IMR-90 (cell line): ENCODE measurements around the gene CCDC175. TPM values are rescaled to one million over a fixed set of nuclear protein-coding genes. Genes with fewer than 3 reads are reported as not detected.

ENCODE experiments used
- ATAC-seq: fragments of 200-7000 bp; cut with Tn5 transposase; 2 replicates; pipeline ENCODE4 v1.9.1; 2020; ENCODE audit warnings: low read depth, mild to moderate bottlenecking, moderate library complexity
- BruUV-seq: library from RNA; stranded (reverse); fragments of 400-500 nt; replicated peaks from 2 replicates; lab custom pipeline; 2021; lab: Mats Ljungman, UMichigan
- CTCF ChIA-PET: fragments of 300-600 bp; formaldehyde crosslinking; extraction: SDS; loops from one replicate; lab custom pipeline; 2021; ENCODE audit warnings: antibody characterized with exemption; lab: Yijun Ruan, JAX
- POLR2A ChIA-PET: fragments of 300-600 bp; sonication (Branson Sonifier 250); formaldehyde crosslinking; loops from one replicate; lab custom pipeline; 2022; ENCODE audit warnings: antibody characterized with exemption; ENCODE audit not compliant: unreplicated experiment; lab: Charles Lee
- DNase-seq: peaks from one replicate; pipeline ENCODE4 v3.0.0; 2013
- H2AFZ ChIP-seq: replicated peaks from 2 replicates; pipeline ENCODE3; 2013; ENCODE audit warnings: low read length, mild to moderate bottlenecking; ENCODE audit not compliant: poor library complexity
- H2AK5ac ChIP-seq: 2 replicates; pipeline ENCODE4 v1.6.1; 2013; ENCODE audit warnings: low read depth, low read length, inconsistent platforms
- H2AK9ac ChIP-seq: replicated peaks from 2 replicates; pipeline ENCODE3; 2013; ENCODE audit warnings: mild to moderate bottlenecking, low read depth, low read length, moderate library complexity; ENCODE audit not compliant: poor library complexity
- H2BK120ac ChIP-seq: 2 replicates; pipeline ENCODE4 v1.6.1; 2013; ENCODE audit warnings: low read depth, low read length, inconsistent platforms
- H2BK15ac ChIP-seq: 3 replicates; pipeline ENCODE4 v1.6.1; 2013; ENCODE audit warnings: low read depth, low read length, inconsistent platforms
- H2BK20ac ChIP-seq: 2 replicates; pipeline ENCODE4 v1.6.1; 2013; ENCODE audit warnings: low read depth, mild to moderate bottlenecking, inconsistent platforms, low read length, moderate library complexity
- H2BK5ac ChIP-seq: 2 replicates; pipeline ENCODE4 v1.6.1; 2013; ENCODE audit warnings: mild to moderate bottlenecking, low read depth, low read length, inconsistent platforms; ENCODE audit not compliant: poor library complexity, severe bottlenecking
- H3K14ac ChIP-seq: replicated peaks from 2 replicates; pipeline ENCODE4 v1.6.1; 2013; ENCODE audit warnings: low read depth, low read length, inconsistent platforms
- H3K18ac ChIP-seq: 2 replicates; pipeline ENCODE4 v1.6.1; 2013; ENCODE audit warnings: low read depth, low read length, control low read depth
- H3K23ac ChIP-seq: 2 replicates; pipeline ENCODE4 v1.6.1; 2013; ENCODE audit warnings: low read depth, low read length, inconsistent platforms
- H3K27ac ChIP-seq: 2 replicates; pipeline ENCODE4 v1.5.1; 2013; ENCODE audit warnings: mild to moderate bottlenecking, control low read depth, low read length; ENCODE audit not compliant: insufficient read depth
- H3K27me3 ChIP-seq: 2 replicates; pipeline ENCODE4 v1.6.1; 2013; ENCODE audit warnings: low read length; ENCODE audit not compliant: control insufficient read depth, insufficient read depth
- H3K36me3 ChIP-seq: 2 replicates; pipeline ENCODE4 v1.6.1; 2013; ENCODE audit warnings: low read length, mixed read lengths; ENCODE audit not compliant: control insufficient read depth, insufficient read depth
- H3K4ac ChIP-seq: 2 replicates; pipeline ENCODE4 v1.6.1; 2013; ENCODE audit warnings: low read depth, low read length, inconsistent platforms
- H3K4me1 ChIP-seq: 2 replicates; pipeline ENCODE4 v1.6.1; 2013; ENCODE audit warnings: low read length, mixed read lengths; ENCODE audit not compliant: control insufficient read depth, insufficient read depth
- H3K4me2 ChIP-seq: 2 replicates; pipeline ENCODE4 v1.6.1; 2013; ENCODE audit warnings: low read depth, mild to moderate bottlenecking, control low read depth, low read length, moderate library complexity
- H3K4me3 ChIP-seq: 2 replicates; pipeline ENCODE4 v1.5.1; 2013; ENCODE audit warnings: low read depth, mild to moderate bottlenecking, control low read depth, low read length, moderate library complexity; ENCODE audit not compliant: insufficient read depth
- H3K56ac ChIP-seq: 2 replicates; pipeline ENCODE4 v1.6.1; 2013; ENCODE audit warnings: low read length, inconsistent platforms; ENCODE audit not compliant: insufficient read depth; ENCODE audit errors: extremely low read depth
- H3K79me1 ChIP-seq, 2 experiments: 2 replicates each; pipeline ENCODE4 v1.6.1; 2013; ENCODE audit warnings: low read length in 2 of 2, inconsistent platforms in 1 of 2, low read depth in 1 of 2
- H3K9ac ChIP-seq: 2 replicates; pipeline ENCODE4 v1.6.1; 2013; ENCODE audit warnings: low read depth, low read length, control low read depth
- H3K9me1 ChIP-seq: 2 replicates; pipeline ENCODE4 v1.6.1; 2013; ENCODE audit warnings: low read length, inconsistent platforms; ENCODE audit not compliant: insufficient read depth
- H3K9me3 ChIP-seq: 2 replicates; pipeline ENCODE4 v1.6.1; 2013; ENCODE audit warnings: low read length; ENCODE audit not compliant: control insufficient read depth, insufficient read depth
- H4K20me1 ChIP-seq: 2 replicates; pipeline ENCODE4 v1.6.1; 2013; ENCODE audit warnings: low read length, inconsistent platforms; ENCODE audit not compliant: insufficient read depth
- H4K5ac ChIP-seq: 2 replicates; pipeline ENCODE4 v1.6.1; 2013; ENCODE audit warnings: mild to moderate bottlenecking, low read depth, low read length, control low read depth
- H4K8ac ChIP-seq, 2 experiments: 2 replicates each; pipeline ENCODE4 v1.6.1; 2013; ENCODE audit warnings: low read depth in 2 of 2, low read length in 2 of 2, control low read depth in 1 of 2, inconsistent platforms in 1 of 2
- H4K91ac ChIP-seq: 2 replicates; pipeline ENCODE4 v1.6.1; 2013; ENCODE audit warnings: low read depth, low read length, inconsistent platforms; ENCODE audit not compliant: insufficient read depth
- MXI1 ChIP-seq: IDR thresholded peaks from 2 replicates; pipeline ENCODE4 v1.6.1; 2012; ENCODE audit warnings: low read depth, mild to moderate bottlenecking, low read length, moderate library complexity, borderline replicate concordance
- WGBS, 2 experiments: methylation state at CpG; one replicate each; pipeline versions ENCODE4 v1.1.5 to v1.1.7; 2013; ENCODE audit warnings: missing lambda C conversion rate in 2 of 2; ENCODE audit not compliant: insufficient read length in 1 of 2; ENCODE audit errors: extremely low coverage in 2 of 2; 5-methylcytosine and 5-hydroxymethylcytosine counted together
- dilution Hi-C: fragments of 300-500 bp; cut with HindIII; formaldehyde crosslinking; loops from one replicate; pipeline ENCODE4 v1.14.3; 2018; ENCODE audit warnings: low sequenced_read_pairs; ENCODE audit not compliant: unreplicated experiment
- in situ Hi-C: fragments of 300-500 bp; cut with MboI; formaldehyde crosslinking; loops from 3 replicates; pipeline ENCODE4 v1.14.3; 2019; ENCODE audit warnings: low sequenced_read_pairs, inconsistent platforms, mixed read lengths
- intact Hi-C: fragments of 100-400 bp; cut with micrococcal nuclease; formaldehyde crosslinking; loops from 2 replicates; pipeline ENCODE4 v1.10.0; 2022
- polyA plus RNA-seq, 3 experiments: library from polyadenylated mRNA; depleted of rRNA; stranded (reverse); fragments of >200 nt; gene quantifications; 2 replicates each; pipeline ENCODE4 v1.2.3, GENCODE V29; 2012; ENCODE audit warnings: low replicate concordance in 1 of 3
- total RNA-seq: library from RNA; depleted of rRNA; stranded (reverse); fragments of >200 nt; gene quantifications from 2 replicates; pipeline ENCODE4 v1.2.3, GENCODE V29; 2012

Gene CCDC175
- total and polyA plus RNA-seq, 2 of the 4 experiments (the other 2 are of a cell fraction), result not detected

GRCh38 chr14:59566296-59566695, 10.3 kb downstream of the CCDC175 start:
- no peak for TF ChIP-seq MXI1
- POLR2A ChIA-PET, result no interaction called here

More at GRCh38 chr14:59566296-59566695, 10.3 kb downstream of the CCDC175 start:
- Histone ChIP-seq H3K27me3 (peaks cover 8% of the 10 kb centered on the region), H3K4me1 (no peaks in the 10 kb centered on the region), H3K23ac (no peak overlapping the region), H3K27ac (no peak overlapping the region), H3K36me3 (no peaks in the 10 kb centered on the region), H3K56ac (no peak overlapping the region), H2BK120ac (no peak overlapping the region), H2BK15ac (no peak overlapping the region), H2BK5ac (no peak overlapping the region), H3K14ac (no peak overlapping the region), H3K4me3 (no peak overlapping the region), H4K20me1 (no peaks in the 10 kb centered on the region), H2BK20ac (no peak overlapping the region), H3K9me3 (no peaks in the 10 kb centered on the region), H3K18ac (no peak overlapping the region), H3K9me1 (no peaks in the 10 kb centered on the region), H2AFZ (no peak overlapping the region), H3K4me2 (no peak overlapping the region), H2AK5ac (no peak overlapping the region), H4K91ac (no peak overlapping the region), H4K8ac (no peak overlapping the region), H3K9ac (no peak overlapping the region), H3K4ac (no peak overlapping the region), H2AK9ac (no peak overlapping the region), H4K5ac (no peak overlapping the region), H3K79me1 (no peaks in the 10 kb centered on the region)
- intact Hi-C loops, result no loop called here
- CTCF ChIA-PET, result interaction anchor here (0.6 to 2.7 kb wide), 3 partner anchors 11 to 440 kb away, joined by 3 to 12 read pairs (median 3); partner anchors contain the start of gene CCDC175
- no CpG with 5 or more reads among the region's 1 CpG for WGBS, 2 experiments
- dilution Hi-C loops, result no loop called here
- BruUV-seq, result no TSS peak
- DNase-seq (no peak), ATAC-seq (no peak)
- in situ Hi-C loops, result no loop called here
